DOHH2 (cell line): ENCODE measurements around the gene MAST3.

Source experiments
- EZH2phosphoT487 ChIP-seq: fragments of 200-600 bp; sonication (generic); IDR thresholded peaks from 2 replicates; pipeline ENCODE4 v1.6.1; 2017; ENCODE audit warnings: borderline replicate concordance, mild to moderate bottlenecking, antibody characterized with exemption, low read length, moderate library complexity, mixed read lengths
- TF ChIP-seq, protein P1 (sequence below): fragments of 200-600 bp; sonication (generic); IDR thresholded peaks from one replicate; pipeline ENCODE4 v1.5.1; 2014; ENCODE audit warnings: antibody characterized with exemption, mild to moderate bottlenecking, low read depth, low read length; ENCODE audit not compliant: poor library complexity, severe bottlenecking

GRCh38 chr19:18158467-18158866 is 60.9 kb downstream of the MAST3 start:
- TF ChIP-seq, protein P1, sequence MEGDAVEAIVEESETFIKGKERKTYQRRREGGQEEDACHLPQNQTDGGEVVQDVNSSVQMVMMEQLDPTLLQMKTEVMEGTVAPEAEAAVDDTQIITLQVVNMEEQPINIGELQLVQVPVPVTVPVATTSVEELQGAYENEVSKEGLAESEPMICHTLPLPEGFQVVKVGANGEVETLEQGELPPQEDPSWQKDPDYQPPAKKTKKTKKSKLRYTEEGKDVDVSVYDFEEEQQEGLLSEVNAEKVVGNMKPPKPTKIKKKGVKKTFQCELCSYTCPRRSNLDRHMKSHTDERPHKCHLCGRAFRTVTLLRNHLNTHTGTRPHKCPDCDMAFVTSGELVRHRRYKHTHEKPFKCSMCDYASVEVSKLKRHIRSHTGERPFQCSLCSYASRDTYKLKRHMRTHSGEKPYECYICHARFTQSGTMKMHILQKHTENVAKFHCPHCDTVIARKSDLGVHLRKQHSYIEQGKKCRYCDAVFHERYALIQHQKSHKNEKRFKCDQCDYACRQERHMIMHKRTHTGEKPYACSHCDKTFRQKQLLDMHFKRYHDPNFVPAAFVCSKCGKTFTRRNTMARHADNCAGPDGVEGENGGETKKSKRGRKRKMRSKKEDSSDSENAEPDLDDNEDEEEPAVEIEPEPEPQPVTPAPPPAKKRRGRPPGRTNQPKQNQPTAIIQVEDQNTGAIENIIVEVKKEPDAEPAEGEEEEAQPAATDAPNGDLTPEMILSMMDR = no peak
- TF ChIP-seq EZH2phosphoT487 = no peak
